GM19468 (cell line): Measurements from ENCODE around the gene TIMM29.

Source experiments
- ATAC-seq: cut with Tn5 transposase; IDR thresholded peaks from one replicate; pipeline ENCODE4 v1.9.1; 2021; ENCODE audit warnings: mild to moderate bottlenecking, moderate library complexity, moderate number of reproducible peaks; ENCODE audit not compliant: unreplicated experiment; ENCODE audit errors: extremely low read depth

Gene TIMM29

DNA sequence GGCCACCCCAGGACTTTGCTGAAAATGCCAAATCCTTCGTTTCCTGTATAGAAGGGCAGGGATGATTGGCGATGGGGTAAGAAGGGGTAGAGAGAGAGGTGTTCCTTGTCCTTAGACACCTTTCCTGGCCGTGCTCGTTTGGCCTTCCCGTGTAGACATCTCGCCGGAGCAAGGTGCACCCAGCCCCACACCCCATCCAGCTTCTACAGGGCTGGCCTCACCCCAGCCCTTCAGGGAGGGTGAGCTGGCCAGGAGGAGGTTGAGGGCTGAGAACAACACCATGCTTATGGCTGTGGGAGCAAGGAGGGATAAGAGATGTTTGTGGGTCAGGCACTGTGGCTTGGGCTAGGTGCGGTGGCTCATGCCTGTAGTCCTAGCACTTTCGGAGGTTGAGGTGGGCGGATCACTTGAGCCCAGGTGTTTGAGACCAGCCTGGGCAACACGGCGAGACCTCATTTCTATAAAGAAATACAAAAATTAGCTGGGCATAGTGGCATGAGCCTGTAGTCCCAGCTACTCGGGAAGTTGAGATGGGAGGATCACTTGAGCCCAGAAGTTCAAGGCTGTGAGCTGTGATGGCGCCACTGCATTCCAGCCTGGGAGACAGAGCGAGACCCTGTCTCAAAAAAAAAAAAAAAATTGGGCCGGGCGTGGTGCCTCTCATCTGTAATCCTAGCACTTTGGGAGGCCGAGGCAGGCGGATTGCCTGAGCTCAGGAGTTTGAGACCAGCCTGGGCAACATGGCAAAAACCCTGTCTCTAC, 47.7 kb downstream of the TIMM29 start:
- ATAC-seq, result no peak

DNA sequence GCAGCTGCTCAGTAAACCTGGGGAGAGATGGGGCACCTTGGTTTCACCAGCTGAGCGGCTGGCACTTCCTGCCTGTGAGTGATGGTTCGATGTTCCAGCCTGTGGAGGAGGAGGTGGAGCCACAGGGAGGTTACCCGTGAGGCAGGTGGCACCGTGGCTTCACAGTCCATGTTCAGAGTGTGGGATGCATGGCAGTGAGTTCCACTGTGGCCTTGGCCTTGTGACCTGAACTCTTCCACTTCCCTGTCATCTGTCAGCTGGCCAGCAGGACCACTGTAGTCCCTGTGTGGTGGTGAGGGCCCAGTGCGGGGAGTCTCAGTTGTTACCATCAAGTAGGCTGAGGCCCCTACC, 49.1 kb downstream of the TIMM29 start:
- ATAC-seq, result no peak
